Measurements from ENCODE around the gene SUPV3L1. TPM values are rescaled to one million over a fixed set of nuclear protein-coding genes. Genes with fewer than 3 reads are reported as not detected.

Gene SUPV3L1
- total RNA-seq, 1 donor from 2014 or later = 38.0 TPM

DNA sequence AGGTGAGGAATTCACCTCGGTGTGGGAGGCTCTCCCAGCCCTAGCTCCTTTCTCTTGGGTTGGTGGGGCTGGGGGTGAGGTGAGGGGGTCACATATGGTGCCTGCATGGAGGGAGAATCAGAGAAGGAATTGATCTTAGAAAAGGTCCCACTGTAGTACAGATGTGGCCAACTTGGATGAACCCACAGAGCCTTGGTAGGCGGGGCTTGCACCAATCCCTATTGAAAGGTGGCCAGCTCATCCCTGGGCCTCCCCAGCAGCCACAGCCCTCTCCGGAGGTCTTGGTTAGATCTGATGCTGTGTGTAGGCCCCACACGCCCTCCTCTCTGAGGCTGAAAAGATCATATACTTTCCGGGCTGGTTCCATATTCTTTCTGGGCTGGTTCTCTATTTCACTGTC lies 59.1 kb downstream of the SUPV3L1 start:
- no peak overlapping the region for H3K4me3 ChIP-seq (ENCODE audit: low read depth, low read length)
- TF ChIP-seq, protein P1, sequence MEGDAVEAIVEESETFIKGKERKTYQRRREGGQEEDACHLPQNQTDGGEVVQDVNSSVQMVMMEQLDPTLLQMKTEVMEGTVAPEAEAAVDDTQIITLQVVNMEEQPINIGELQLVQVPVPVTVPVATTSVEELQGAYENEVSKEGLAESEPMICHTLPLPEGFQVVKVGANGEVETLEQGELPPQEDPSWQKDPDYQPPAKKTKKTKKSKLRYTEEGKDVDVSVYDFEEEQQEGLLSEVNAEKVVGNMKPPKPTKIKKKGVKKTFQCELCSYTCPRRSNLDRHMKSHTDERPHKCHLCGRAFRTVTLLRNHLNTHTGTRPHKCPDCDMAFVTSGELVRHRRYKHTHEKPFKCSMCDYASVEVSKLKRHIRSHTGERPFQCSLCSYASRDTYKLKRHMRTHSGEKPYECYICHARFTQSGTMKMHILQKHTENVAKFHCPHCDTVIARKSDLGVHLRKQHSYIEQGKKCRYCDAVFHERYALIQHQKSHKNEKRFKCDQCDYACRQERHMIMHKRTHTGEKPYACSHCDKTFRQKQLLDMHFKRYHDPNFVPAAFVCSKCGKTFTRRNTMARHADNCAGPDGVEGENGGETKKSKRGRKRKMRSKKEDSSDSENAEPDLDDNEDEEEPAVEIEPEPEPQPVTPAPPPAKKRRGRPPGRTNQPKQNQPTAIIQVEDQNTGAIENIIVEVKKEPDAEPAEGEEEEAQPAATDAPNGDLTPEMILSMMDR (conservative IDR thresholded peaks at IDR 0.05; ENCODE audit: low read depth, low read length) = no peak
- no peak for DNase-seq (ENCODE audit: low read depth)

DNA sequence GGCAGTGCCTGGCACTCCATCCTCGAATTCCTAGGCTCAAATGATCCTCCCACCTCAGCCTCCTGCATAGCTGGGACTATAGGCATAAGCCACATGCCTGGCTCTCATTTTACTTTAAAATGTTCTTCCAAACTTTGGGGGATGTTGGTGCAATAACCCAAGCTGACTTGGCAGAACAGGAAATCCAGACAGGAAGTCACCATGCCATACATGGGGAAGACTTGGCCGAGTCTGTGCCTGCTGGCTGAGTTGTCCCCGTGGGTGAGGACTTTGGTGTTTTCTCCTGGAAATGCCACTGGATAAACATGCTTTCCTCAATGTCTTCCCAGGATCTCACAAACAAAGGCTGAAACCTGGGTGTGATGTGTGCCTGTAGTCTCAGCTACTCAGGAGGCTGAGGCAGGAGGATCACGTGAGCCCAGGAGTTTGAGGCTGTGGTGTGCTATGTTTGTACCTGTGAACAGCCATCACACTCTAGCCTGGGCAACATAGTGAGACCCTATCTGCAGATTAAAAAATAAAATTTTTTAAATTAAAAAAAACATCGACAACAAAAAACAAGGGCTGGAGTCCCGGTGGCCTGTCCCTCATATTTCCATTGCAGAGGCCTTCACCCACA lies 59.9 kb downstream of the SUPV3L1 start:
- TF ChIP-seq, protein P1 (conservative IDR thresholded peaks at IDR 0.05; ENCODE audit: low read depth, low read length) = no peak
- H3K4me3 ChIP-seq (ENCODE audit: low read depth, low read length) = no peak overlapping the region
- DNase-seq (ENCODE audit: low read depth) = no peak

DNA sequence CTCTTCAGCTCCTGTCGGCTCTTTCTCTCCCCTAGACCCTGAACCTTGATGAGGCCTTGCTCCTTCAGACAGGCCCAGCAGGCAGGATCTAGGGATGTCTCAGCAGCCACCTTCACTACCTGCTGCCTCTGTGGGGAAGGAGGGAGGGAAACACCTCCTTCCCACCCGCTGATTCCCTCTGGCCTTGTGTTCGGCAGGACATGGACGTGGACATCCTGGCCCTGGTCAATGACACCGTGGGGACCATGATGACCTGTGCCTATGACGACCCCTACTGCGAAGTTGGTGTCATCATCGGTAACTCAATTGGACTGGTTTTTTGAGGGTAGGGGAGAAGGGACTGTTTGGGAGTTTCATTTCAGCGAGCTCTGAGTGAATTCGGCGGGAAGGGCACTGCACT lies 60.4 kb downstream of the SUPV3L1 start:
- DNase-seq (ENCODE audit: low read depth) = no peak
- TF ChIP-seq, protein P1 (conservative IDR thresholded peaks at IDR 0.05; ENCODE audit: low read depth, low read length) = no peak
- H3K4me3 ChIP-seq (ENCODE audit: low read depth, low read length) = no peak overlapping the region

DNA sequence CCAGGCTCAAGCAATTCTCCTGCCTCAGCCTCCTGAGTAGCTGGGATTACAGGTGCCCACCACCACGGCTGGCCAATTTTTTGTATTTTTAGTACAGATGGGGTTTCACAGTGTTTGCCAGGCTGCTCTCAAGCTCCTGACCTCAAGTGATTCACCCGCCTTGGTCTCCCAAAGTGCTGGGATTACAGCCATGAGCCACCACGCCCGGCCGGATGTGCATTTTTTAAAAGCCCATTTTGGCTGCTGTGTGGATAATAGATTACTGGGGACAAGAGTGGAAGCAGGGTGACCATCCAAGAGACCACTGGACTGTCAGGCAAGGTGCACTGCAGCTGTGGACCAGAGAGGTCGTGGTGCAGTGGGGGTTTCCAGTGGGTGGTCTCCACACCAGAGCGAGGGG lies 61.5 kb downstream of the SUPV3L1 start:
- TF ChIP-seq, protein P1 (conservative IDR thresholded peaks at IDR 0.05; ENCODE audit: low read depth, low read length) = no peak
- no peak overlapping the region for H3K4me3 ChIP-seq (ENCODE audit: low read depth, low read length)
- no peak for DNase-seq (ENCODE audit: low read depth)

DNA sequence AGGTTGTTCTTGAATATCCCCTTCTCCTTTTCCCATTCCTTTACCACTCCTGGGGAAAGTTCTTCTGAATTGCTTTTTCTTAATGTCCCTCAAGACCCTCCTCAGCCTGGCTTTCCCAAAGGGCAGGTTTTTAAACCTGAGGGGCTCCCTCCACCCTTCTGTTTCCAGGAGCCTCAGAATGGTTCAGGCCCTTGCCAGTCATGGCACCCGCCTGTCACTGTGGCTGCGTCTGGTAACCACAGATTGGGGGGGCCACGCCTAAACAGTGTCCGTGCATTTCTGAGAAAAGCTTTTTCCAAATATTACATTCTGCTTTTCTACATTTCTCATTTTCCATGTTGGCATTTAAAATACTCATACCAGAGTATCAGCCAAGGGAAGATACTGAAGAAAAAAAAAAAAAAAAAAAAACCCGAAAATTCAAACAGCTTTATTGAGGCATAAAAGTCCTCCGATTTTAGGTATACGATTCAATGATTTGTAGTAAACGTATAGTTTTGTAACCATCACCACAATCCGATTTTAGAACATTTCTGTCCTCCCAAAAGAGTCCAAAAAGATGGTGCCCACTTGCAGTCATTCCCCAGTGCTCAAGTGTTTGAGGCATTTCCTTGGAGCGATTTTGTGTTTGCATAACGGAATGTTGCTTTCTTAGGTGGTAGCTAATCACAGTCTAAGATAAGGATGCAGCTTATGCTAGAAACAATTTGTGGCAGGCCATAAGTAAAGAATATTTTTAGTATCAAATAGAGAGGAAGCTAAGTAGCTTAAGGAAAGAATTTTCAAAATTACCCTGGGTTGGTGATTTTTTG lies 62.2 kb downstream of the SUPV3L1 start:
- TF ChIP-seq, protein P1 (conservative IDR thresholded peaks at IDR 0.05; ENCODE audit: low read depth, low read length) = no peak
- no peak overlapping the region for H3K4me3 ChIP-seq (ENCODE audit: low read depth, low read length)
- DNase-seq (ENCODE audit: low read depth) = no peak

DNA sequence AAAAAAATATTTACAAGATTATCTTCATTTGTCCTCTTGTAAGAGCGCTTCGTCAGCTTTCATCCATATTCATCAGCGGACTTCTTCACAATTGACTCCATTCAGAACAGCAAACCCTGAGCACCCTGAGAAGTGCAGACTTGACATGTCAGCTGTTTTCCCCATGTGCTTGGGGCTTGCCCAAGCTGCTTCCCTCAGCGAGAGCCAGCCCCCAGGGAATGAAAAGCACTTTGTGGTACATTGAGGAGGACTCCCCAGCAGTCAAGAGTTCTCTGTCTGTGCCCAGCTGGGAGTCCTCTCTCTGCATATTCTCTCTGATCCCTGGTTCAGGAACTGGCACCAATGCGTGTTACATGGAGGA lies 62.8 kb downstream of the SUPV3L1 start:
- no peak for DNase-seq (ENCODE audit: low read depth)
- TF ChIP-seq, protein P1 (conservative IDR thresholded peaks at IDR 0.05; ENCODE audit: low read depth, low read length) = no peak
- no peak overlapping the region for H3K4me3 ChIP-seq (ENCODE audit: low read depth, low read length)
